Measurements from ENCODE around the gene RNPEP.
"Not testable (repeated sequence)": the region's sequence is repeated elsewhere in the genome, so short reads cannot be mapped to it uniquely, and the experiment has no call there.

Gene RNPEP

DNA sequence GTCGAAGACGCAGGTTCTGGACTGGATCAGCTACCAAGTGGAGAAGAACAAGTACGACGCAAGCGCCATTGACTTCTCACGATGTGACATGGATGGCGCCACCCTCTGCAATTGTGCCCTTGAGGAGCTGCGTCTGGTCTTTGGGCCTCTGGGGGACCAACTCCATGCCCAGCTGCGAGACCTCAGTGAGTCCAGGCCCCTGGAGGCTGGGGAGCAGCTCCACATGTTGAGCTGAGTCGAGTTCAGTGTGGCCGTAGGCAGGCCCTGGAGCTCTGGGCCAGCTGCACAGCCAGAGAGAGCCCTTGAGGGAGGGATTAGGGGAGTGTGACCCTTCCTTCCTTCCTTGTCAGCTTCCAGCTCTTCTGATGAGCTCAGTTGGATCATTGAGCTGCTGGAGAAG, 29.5 kb downstream of the RNPEP start:
- DNase-seq: no peak

DNA sequence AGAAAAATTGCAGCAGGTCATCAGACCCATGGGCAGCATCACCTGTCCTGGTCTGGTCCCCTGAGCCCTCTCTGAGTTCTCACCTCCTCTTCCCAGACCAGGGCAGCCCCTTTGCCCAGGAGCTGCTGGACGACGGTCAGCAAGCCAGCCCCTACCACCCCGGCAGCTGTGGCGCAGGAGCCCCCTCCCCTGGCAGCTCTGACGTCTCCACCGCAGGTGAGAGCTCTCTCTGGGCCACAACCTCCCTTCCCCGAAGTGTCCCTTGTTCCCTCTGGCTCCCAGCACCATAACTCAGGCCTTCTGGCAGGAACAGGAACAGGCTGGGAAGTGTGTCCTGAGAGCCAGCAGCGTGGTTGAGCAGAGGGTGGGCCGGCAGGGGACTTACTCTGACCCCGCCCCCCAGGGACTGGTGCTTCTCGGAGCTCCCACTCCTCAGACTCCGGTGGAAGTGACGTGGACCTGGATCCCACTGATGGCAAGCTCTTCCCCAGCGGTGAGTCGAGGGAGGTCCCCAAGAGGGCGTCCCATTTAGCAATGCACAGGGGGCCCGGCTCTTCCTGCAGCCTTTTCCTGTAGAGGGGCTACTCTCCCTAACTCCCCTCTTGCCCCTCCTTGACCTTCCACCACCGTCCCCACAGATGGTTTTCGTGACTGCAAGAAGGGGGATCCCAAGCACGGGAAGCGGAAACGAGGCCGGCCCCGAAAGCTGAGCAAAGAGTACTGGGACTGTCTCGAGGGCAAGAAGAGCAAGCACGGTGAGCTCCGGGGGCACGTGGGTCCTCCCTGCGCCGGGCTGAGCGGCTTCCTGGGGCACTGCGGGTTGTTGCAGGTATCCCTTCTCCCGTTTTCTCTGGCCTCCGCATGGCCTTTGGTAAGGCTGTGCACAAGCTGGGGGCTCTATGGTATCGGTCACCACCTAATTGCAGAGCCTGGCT, 30.4 kb downstream of the RNPEP start:
- DNase-seq: no peak

DNA sequence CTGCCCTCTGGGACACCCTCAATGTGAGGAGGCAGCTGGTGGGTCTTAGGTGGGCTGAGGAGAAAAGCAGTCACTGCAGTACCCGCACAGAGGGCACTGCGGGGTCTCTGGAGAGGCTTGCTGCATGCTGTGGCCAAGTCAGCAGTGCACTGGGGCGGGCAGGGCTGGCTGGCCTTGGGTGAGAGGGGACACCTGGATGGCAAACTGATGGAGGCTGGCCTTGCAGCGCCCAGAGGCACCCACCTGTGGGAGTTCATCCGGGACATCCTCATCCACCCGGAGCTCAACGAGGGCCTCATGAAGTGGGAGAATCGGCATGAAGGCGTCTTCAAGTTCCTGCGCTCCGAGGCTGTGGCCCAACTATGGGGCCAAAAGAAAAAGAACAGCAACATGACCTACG, 31.2 kb downstream of the RNPEP start:
- no peak for DNase-seq

DNA sequence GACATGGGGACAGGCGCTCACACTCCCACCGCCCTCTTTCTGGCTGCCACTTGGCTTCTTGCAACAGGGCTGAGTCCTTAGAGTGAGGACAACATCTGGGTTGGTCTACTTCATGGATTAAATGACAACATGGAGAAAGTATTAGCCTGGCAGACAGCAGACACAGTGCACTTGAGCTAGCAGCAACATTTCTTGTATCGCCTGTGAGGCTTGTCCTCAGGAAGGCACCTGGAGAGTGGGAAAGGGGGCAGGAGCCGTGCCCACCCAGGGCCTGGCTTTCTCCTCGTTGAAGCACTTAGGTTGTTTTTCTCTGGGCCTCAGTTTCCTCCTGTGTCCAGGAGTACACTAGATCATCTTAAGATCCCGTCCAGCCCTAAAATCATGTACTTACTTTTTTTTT, 31.6 kb downstream of the RNPEP start:
- DNase-seq: no peak

DNA sequence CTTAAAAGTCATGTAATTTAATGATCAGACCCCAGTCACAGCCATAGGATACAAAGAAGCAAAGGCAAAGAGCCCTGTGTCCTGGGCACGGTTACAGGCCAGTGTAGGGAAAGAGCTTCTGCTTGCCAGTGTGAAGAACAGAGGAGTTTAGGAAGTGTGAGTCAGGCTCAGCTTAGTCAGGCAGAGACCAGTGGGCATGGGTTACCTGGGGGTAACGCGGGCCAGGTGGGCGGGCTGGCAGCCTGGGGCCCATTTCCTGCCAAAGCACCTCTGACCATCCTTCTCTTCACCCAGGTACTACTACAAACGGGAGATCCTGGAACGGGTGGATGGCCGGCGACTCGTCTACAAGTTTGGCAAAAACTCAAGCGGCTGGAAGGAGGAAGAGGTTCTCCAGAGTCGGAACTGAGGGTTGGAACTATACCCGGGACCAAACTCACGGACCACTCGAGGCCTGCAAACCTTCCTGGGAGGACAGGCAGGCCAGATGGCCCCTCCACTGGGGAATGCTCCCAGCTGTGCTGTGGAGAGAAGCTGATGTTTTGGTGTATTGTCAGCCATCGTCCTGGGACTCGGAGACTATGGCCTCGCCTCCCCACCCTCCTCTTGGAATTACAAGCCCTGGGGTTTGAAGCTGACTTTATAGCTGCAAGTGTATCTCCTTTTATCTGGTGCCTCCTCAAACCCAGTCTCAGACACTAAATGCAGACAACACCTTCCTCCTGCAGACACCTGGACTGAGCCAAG, 32.6 kb downstream of the RNPEP start:
- DNase-seq: no peak

DNA sequence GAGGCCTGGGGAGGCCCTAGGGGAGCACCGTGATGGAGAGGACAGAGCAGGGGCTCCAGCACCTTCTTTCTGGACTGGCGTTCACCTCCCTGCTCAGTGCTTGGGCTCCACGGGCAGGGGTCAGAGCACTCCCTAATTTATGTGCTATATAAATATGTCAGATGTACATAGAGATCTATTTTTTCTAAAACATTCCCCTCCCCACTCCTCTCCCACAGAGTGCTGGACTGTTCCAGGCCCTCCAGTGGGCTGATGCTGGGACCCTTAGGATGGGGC, 33.2 kb downstream of the RNPEP start:
- no peak for DNase-seq

DNA sequence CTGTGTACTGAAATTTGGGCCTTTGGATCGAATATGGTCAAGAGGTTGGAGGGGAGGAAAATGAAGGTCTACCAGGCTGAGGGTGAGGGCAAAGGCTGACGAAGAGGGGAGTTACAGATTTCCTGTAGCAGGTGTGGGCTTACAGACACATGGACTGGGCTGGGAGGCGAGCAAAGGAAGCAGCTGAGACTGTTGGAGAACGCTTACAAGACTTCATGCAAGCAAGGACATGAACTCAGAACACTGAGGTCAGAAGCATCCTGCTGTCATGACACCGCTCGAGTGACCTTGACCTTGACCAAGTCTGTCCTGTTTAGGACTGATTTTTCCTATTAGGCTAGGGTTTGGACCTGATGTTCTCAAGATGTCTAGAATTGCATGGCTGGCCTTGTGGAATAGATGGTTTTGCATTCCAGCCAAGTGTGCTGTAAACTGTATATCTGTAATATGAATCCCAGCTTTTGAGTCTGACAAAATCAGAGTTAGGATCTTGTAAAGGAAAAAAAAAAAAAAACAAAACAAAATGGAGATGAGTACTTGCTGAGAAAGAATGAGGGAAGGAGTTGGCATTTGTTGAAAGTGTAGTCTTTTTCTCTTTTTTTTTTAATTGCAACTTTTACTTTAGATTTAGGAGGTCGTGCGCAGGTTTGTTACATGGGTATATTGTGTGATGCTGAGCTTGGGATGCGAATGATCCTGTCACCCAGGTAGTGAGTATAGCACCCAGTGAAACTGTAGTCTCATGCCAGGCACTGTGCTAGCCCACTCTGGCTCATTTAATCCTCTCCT, 33.8 kb downstream of the RNPEP start:
- DNase-seq: no peak

DNA sequence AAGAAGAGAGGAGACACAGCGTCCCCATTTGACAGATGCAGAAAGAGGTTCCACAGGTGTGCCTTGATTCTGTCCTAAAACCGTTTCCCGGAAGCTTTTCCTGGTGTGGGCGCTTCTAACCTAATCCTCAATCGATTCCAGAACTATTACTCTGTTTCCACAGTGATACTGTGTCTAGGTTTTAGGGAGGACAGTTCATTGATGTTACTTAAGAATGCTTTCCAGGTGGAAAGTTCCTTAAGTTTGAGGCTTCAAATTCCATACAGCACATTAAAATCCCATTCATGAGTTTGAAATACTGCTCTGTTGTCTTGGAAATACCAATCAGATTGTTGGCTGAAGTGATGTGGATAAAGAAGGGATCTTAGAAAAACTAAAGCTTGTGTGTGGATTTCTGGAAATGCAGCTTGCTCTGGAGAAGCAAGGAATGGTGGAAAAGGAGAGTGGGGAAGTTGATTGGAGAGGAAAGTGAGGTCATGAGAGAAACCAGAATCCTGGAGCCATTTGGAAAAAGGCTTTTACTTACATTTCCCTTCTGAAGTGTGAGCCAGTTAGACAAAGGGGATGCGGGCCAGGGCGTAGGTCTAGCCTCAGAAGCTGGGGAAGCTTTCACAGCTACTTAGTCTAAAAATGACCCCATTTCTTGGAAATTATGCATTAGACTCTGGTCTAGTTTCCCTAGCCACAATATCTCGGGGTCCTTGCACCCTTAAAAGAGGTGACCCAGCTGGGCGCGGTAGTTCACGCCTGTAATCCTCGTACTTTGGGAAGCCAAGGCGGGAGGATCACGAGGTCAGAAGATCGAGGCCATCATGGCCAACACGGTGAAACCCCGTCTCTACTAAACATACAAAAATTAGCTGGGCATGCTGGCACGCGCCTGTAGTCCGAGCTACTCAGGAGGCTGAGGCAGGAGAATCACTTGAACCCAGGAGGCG, 34.6 kb downstream of the RNPEP start:
- no peak for DNase-seq

DNA sequence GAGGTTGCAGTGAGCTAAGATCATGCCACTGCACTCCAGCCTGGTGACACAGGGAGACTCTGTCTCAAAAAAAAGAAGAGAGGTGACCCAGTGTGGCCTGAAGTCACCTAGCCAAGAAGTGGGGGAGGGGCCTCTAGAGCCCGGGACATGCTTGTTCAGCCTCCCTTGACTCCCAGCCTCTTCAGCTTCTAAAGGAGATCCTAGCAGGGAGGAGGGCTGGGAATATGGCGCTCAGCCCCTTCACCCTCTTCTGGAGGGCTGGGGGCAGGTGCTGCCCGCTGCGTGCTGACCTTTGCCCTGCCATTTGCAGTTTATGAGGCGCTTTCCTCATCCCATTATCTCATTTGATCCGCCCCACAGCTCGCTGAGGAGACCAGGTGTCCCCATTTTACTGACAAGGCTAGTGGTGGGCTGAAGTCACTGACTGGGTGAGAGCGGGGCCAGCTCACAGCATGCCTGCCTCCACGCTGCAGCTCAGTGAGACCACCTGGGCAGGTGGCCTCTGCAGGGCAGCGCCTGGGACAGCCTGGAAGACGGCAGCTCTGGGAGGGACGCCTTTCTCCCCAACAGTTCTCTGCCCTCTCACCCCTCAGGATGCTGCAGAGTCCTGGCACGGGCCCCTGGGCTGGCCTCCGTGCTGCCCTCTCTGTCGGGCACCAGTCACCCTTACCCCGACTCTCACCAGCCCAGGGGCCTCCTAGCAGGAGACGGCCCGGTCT, 35.5 kb downstream of the RNPEP start:
- no peak for DNase-seq

DNA sequence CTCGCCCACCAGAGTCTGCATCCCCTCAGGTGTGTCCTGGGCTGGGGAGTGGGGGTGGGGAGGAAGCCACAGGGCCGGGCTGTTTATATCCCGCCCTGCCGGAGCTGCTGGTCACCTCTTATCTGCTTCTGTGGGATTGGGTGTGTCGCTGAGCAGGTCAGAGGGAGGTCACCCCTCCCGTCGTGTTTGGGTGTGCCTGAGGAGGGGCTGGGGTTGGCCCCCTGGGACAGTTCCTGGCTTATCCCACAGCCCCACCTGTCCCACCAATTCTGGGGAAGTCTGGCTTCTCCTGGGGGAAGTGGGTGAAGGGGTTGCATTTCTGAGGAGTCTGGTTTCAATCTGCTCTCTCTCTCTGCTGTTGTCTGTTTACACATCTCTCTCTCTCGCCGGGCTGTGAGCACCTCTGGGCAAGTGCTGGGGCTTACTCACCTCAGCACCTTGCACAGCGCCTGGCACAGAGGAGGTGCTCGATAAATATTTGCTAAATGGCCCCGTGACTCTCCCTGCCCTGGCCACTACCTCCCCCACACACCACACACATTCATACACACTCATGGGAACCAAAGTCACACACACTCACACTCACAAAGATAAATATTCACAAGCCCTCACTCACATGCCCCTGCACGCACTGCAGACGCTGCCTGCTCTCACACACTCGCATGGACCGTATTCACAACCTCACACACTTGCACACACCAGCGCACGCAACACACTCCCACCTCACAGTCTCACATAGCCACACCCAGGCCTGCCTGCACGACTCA, 36.2 kb downstream of the RNPEP start:
- no peak for DNase-seq

DNA sequence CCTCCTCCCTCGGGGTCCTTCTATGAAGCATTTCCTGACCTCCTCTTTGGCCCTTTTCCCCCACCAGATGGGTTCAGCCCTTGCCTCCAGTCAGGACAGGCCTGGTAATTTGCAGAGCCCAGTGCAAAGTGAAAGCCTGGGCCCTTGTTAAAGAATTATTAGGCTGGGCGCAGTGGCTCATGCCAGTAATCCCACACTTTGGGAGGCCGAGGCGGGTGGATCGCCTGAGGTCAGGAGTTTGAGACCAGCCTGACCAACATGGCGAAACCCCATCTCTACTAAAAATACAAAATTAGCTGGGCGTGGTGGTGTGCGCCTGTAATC, 36.7 kb downstream of the RNPEP start:
- DNase-seq: not testable (repeated sequence)

DNA sequence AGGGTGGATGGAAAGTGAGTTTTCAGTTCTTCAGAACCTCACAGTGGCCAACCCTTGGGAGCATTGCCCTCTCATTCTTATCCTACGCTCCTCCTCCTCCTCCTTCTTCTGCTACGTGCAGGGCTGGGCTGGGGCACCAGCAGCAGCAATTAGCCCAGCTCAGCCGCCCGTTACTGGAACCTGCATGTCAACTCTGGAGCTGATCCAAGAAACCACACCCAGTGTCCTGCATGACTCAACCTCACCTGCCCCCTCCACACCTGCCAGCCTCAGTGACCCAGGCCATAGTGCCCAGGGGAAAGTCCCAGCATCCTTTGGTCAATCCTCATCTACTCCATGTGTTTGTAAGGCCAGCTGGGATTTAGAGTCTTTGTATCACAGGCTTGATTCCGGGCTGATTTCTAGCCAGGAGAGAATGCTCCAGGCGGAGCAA, 40.6 kb downstream of the RNPEP start:
- DNase-seq: no peak

DNA sequence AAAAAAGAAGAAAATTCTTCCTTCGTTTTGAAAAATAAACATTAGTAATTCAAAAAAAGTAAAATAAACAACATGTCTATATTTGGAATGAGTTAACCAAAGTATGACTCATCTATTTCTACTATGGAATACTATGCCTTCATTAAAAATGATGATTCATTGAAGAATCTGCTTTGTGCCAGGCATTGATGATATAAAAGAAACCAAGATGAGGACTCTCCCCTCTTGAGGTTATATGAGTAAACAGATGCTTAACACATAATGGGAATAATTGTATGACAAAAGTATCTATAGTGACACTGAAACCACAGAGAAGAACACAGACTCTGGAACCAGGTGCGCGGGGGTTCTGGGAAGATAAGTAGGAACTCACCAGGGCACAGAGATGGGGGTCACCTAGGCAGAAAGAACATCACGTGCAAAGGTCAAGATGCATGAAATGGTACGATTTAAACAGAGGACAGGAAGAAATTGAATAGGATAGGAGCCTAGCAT, 46.8 kb downstream of the RNPEP start:
- DNase-seq: no peak

DNA sequence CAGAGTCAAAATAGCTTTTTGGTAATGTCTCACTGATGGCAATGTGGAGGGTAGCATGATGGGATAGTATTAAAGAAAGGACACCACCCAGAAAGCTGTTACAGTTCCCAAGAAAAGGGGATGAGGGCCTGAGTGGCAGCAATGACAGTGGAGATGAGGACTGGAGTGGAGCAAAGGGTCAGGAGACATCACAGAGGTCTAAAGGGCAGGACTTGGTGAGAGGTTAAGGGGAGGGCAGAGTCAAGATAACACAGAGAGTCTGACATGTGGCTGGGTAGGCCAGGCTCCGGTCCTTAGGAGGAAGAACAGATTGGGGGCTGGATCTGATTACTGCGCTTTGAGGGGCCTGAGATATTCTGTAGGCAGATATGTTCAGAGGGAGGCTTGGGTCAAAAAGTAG, 47.3 kb downstream of the RNPEP start:
- no peak for DNase-seq

DNA sequence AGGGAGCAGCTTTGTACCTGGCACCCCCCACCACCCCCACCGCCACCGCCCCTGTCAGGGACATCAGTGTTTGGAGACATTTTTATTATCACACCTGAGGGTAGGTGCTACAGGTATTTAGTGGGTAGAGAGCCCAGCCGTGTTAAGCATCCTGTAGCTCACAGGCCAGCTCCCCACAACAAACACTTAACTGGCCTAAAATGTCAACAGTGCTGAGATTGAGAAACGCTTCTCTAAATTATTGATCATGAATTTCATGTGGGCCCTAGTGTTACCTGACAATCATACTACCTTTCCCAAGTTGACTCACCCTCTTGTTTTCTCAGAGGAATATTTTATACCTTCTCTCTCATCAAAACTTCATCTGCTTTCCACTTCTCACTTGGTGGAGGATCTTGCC, 49.3 kb downstream of the RNPEP start:
- DNase-seq: no peak

DNA sequence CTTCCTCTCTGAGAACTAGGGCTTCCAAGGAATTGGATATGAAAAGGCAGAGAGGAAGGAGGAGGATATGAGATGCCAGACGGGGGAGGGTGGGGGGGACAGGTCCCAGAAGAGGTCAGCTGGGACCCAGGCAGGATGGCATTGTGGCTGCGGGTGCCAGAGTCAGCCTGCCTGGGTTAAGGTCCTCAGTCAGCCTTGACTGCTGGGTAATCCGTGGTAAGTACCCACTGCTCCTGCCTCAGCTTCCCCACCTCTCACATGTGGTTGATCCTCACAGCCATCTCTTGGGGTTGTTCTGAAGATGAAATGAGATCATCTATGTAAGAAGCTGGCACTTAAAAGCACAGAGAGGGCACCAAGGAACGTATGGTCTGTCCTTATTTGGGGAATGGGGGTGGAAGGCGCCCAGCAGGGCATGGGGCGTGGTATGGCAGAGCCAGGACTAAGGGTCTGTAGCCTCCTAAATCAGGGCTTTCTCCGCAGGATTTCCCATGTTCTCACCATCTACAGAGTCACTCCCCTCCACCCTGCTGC, 51.8 kb downstream of the RNPEP start:
- no peak for DNase-seq

DNA sequence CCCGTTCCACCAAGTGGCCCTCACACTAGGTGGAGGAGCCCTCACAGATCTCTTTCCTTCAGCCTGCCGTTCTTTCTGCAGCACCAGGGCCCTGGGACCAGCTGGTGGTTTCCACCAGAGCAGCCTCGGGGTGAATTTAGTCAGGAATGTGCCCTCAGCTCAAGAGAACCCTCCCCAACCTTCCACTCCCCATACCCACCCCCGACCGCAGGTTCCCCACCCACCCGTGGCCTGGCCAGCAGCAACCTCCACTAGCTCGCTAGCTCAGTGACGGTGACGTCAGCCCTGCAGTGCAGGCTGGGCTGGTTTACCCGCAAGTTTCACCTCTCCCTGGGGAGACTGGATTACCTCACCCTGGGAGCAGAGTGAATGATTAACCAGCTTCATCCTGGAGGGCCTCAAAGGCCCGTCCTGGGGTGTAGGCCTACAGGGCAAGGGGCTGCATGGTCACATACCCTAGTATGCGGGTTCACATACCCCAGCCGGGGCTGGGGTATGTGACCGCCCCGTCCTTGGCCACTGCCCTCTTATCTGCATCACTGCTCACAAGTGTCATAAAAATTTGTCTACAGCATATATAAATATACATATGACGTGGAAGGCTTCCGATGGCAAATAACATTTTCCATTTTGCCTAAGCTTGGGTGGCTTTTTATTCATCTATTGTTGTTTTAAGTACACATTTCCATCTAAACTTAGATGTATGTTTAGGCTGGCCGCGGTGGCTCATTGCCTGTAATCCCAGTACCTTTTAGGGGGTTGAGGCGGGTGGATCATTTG, 52.4 kb downstream of the RNPEP start:
- DNase-seq: no peak

DNA sequence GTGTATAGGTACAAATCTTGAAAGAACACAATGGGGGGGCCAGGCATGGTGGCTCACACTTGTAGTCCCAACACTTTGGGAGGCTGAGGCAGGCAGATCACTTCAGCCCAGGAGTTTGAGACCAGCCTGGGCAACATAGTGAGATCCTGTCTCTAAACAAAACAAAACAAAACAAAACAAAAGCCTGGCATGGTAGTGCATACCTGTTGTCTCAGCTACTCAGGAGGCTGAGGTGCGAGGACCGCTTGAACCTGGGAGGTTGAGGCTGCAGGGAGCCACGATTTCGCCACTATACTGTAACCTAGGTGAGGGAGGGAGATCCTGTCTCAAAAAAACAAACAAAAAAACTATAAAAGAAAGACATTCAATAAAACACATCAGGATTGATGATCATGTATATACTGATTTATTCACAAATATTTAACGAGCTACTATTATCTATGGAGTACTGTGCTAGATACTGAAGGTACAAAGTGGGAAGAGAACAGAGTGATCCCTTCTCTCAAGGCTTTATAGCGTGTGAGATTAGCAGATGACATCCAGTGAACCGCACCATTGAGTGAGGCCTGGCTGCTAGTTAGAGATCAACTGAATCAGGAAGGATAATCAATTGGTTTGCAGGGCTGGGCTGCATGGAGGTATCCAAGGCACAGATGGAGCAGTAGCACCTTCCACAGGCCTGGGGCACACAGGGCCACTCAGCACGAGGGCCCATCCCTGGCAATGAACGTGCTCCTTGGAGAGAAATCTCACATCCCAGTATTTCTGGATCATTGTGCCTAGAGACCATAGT, 54.3 kb downstream of the RNPEP start:
- DNase-seq: no peak

Data from T-helper 2 cell (primary cell).